Measurements from ENCODE around the gene SGCD.

- no peak for TF ChIP-seq POLR2A (IDR thresholded peaks at IDR 0.05; ENCODE audit: low read depth)
- no peak for TF ChIP-seq CTCF (IDR thresholded peaks at IDR 0.05)
- TF ChIP-seq EP300 (IDR thresholded peaks at IDR 0.05) = no peak
Measured at GRCh38 chr5:156476678-156477077, 149.7 kb downstream of the SGCD start.
